Measurements from ENCODE around the gene FAM89B.
A peak's percentile ranks its signal among the peaks of the same experiment; 100 is the strongest.

- TF ChIP-seq, protein P1, sequence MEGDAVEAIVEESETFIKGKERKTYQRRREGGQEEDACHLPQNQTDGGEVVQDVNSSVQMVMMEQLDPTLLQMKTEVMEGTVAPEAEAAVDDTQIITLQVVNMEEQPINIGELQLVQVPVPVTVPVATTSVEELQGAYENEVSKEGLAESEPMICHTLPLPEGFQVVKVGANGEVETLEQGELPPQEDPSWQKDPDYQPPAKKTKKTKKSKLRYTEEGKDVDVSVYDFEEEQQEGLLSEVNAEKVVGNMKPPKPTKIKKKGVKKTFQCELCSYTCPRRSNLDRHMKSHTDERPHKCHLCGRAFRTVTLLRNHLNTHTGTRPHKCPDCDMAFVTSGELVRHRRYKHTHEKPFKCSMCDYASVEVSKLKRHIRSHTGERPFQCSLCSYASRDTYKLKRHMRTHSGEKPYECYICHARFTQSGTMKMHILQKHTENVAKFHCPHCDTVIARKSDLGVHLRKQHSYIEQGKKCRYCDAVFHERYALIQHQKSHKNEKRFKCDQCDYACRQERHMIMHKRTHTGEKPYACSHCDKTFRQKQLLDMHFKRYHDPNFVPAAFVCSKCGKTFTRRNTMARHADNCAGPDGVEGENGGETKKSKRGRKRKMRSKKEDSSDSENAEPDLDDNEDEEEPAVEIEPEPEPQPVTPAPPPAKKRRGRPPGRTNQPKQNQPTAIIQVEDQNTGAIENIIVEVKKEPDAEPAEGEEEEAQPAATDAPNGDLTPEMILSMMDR (conservative IDR thresholded peaks at IDR 0.05 in 1 of 2, IDR thresholded peaks at IDR 0.05 in 1 of 2; ENCODE audit: low read depth in 1 of 2, low read length in 2 of 2): peak; percentile 46 to 58
- TF ChIP-seq EZH2 (IDR thresholded peaks at IDR 0.05; ENCODE audit: low read length, missing control alignments): no peak
Measured at GRCh38 chr11:65574109-65574810, 1.9 kb downstream of the FAM89B start.

Data from fibroblast of lung (primary cell).